Stimulated activated CD4-positive, alpha-beta T cell treated with anti-CD3 and anti-CD28 coated beads, Interleukin-12 subunit alpha, Interleukin-12 subunit beta, amount 100 ng/mL, for 48 hours (primary cell): ENCODE results near the gene ZFHX3.

Experiments
- DNase-seq, 3 donors: peaks; one replicate each; pipeline ENCODE4 v3.0.0-alpha.2; 2020; ENCODE audit warnings: low read depth in 2 of 3, low spot score in 1 of 3

The ZFHX3 gene

DNA sequence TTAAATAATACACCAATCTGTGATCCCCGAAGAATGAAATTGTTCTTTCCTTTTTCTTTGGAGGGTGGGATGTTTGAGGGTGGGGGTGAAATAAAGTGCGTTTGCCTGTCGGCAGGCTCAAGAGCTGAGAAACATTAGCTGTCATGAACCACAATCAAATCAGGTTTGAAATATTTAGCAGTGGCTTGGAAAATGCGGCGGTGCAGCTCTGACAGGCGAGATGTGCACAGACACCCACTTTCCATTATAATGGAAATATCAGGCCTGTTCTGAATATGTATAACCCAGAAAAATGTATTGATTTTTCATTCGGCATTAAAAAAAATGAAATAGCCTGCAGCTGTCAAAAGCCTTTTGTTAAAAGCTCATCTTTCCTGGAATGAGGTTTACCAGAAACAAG, 212.8 kb downstream of the ZFHX3 start:
- no peak for DNase-seq

DNA sequence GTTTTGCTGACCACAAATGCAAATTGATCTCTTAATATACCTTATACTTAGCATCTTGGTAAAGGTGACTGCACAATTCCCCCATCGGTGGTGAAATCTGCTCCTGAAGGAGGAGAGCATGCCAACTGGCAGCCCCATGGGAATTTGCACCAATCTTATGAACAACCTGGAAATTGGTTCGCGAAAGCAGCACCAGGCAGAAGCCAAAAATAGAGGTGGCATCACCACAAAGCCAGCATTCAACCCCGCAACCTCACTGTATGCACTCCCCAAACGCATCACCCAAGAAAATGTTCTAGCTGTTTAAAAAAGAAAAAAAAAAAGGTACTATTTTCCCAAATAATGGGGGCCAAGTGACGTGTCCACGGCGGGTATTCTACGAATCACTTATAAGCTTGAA, 213.4 kb downstream of the ZFHX3 start:
- DNase-seq, result no peak

DNA sequence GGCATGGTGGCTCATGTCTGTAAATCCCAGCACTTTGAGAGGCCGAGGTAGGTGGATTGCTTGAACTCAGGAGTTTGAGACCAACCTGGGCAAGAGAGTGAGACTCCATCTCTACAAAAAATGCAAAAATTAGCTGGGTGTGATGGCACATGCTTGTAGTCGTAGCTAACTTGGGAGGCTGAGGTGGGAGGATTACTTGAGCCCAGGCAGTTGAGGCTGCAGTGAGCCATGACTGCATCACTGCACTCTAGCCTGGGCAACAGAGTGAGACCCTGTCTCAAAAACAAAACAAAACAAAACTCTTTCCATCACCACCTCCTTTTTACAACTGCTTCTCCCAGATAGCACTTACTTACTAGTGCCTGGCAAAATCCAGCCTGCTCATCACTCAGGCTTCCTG, 214.0 kb downstream of the ZFHX3 start:
- DNase-seq, result no peak

DNA sequence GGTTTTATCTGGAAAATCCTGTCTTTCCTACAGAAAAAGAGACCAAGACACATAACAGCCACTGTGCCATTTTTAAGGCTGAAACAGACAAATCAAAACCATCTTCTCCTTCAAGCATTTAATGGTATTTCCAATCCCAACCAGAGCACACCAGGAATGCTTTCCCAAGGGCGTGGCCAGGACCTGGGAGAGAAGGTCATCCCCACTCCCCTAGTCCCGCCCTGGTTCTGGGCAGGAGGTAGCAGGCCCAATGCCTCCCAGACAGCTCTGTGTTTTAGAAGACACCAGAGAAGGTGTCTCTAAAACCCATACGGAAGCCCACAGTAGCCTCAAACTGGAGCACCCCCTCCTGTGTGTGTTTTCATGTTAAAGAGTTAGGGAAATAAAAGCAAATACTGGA, 214.4 kb downstream of the ZFHX3 start:
- DNase-seq, result no peak

DNA sequence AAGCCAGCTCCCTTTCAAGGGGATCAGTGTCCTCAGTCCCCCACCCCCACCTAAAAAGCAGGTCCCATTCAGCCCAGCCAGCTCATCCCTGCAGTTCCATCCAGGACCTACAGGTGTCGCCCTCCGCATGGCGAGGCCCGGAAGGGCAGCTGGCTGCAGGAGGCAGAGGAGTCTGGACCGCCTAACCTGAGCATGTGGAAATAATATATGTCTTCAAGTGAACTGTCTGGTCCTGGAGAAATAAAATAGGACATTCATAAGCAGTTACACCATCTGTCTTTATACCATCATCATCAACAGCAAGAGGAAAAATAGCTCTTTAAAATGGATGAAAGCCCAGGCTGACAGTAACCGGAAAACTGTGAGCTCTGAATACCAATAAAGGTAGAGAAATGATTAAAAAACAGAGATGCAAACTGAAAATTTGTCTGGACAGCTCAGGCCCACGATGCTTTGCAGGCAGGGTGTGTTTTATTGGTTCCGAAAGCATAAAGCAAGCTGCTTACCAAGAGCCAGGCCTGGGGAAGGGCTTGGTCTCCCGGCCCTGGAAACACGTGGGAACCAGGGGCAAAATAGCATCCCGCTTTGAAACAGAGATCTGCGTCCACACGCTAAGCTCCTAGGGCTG, 215.2 kb downstream of the ZFHX3 start:
- peak; percentile 56 to 72 (median 57) for DNase-seq

DNA sequence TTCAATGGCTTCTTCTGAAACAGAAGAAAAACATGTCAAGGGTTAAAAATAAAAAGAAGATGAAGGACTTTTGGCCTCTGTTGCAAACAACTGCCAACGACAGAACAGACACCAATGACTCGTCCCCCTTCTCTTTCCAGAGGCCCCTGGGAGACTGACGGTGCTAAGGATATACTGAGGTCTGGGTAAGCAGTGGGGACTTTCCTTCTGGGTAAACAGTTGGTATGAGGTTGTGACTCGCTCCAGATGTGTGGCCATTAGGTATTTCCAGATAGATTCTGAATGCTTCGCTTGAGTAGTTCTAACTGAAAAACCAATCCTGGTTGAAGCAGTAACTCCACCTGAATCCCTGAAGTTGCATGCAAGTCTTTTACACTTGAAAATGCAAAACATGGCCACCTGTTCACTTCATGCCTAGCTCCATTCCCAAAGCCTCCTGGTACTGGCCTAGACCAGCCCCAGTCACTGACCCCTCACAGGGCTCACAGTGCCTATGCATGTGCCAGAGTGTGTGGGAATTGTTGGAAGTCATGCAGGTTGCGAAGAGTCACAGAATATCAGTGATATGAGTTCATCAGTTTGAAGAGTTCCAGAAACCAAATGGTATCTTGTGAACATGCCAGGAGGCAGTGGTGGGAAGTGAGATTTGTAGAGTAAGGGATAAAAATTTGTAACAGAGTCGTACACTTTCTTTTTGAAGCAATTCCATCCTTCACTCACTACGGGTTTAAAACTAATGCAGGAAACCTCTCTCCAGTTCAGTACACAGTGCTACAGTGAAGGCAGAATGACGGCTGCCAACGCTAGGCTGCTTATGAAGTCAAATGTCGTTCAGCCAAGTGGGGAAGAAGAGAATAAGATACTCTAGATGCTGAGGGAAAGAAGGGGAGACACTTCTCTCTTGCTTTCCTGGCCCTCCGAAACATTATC, 217.8 kb downstream of the ZFHX3 start:
- no peak for DNase-seq

DNA sequence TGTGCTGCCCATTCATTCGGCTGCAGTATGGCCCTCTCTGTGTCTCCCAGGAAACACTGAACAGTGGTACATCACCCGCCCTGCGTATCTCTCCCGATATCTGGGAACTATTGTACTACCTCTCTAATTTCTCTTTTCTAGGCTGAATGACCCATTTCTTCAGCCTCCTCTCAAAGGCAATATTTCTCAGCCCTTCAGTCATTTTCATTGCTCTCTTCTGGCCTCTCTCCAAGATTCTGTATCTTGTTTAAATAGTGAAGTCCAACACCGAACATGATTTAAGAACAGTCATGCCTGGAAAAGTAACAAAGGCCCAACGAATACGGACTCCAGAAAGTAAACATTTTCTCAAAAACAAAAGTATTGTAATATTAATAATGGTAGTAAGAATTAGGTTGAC, 220.1 kb downstream of the ZFHX3 start:
- DNase-seq, result no peak

DNA sequence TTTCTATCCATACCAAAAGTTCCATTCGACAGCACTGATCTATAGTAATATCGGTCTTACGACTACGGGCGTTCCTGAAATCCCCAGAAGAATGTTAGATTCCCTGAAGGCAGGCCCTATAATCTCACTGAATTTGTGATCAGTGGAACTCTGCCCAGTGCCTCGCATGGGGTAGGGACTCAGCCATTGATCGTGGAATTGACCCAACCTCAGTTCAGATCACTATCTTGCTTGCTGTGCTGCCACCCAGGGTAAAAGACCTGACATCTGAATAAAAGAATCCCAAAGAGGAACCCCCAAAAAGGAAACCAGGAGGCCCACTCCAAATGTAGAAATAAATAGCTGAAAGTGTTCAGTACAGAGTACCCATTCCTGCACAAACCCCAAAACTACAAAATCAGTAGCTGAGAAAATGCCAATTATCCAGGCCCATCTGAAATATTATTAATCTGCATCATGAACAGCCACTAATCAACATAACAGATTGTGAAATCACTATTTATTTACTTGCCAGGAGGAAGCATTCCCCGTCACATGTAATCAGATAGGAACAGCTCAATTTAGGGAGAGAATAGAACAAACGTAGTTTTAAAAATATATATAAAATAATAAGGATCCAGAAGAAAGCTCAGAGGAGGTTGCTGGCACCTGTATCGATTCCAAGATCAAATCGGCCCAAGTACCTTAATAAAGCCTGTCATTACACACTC, 221.9 kb downstream of the ZFHX3 start:
- DNase-seq, result no peak

DNA sequence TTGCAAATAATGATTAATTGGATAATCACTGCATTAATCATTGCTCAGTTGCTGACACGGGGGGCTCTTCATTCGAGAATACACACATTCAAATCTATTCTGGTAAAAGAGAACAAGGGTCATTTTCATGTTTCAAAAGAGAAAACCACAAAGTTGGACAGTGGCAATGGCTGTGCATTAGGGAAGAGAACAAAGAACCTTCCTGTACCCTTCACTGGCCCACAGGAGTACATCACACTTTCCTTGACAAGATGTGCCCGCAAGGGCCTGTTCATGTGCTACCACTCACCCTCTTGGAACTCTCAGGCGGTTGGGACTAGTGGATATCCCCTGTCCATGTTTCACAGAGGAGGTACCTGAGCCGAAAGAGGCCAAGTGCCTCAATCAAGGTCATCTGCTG, 223.2 kb downstream of the ZFHX3 start:
- no peak for DNase-seq

DNA sequence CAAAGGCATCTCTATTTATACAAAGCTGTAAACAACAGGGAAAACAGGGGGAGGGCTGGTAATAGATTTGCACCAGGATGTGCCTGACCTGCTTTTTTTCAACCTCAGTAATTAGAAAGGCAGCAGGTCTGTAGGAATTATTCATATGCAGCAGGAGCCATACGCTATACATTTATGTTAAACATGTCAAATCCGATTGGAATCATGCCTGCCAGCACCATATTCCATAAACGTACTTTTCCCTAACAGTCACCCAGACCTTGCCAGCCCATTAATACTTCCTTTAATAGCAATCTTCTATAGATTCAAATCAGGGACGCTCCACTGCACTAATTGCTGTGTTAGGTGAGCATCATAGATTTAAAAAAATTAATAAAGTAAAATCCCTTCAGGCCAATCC, 223.9 kb downstream of the ZFHX3 start:
- DNase-seq, result no peak

DNA sequence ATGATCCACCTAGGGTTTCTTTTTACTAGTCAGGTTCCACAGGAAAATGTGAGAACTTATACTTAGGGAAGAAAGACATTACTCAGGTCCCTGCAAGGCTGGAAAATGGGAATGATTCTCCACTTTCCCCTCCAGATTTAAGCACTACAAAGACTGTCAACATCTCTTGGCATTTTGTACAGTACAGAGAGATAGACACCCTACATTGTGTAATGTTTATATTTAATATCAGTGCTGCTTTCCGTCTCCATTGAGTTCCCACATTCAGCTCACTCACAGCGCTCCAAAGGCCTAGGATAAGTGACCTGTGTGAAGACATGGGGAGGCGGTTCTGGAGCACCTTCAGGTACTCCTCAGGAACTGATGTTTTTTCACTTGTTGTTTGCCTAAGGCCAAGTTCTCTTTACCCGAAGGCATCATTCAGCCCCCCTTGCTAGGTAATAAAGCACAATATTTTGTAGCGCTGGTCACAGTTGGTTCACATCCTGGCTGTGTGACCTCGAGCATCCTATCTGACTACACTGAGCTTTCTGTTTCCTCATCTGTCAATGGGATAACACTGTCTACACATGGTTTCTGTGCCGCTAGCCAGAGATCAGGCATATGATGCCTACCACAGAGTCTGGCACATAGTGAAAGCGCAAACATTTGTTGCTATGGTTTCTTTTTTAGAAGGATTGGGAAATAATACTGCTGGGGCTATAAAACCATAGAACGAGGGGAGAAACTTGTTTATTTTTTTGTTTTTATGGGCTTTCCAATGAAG, 226.6 kb downstream of the ZFHX3 start:
- DNase-seq, result no peak

DNA sequence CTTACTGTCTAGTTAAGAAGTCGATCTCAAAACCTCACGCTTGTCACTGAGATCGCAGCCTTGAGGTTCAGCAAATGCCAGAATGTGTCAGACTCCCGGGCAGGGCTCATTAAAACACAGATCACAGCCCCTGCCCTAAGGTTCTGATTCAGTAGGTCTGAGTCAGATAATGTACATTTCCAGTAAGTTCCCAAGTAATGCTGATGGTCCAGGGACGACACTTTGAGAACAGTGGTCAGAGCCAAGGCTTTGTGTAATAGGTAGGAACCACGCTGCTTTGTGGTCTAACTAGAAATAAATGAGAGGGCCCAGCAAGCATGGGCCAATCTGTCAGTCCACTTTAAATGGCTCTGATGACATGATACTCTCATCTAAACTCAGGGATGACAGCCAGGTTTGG, 228.6 kb downstream of the ZFHX3 start:
- no peak for DNase-seq

DNA sequence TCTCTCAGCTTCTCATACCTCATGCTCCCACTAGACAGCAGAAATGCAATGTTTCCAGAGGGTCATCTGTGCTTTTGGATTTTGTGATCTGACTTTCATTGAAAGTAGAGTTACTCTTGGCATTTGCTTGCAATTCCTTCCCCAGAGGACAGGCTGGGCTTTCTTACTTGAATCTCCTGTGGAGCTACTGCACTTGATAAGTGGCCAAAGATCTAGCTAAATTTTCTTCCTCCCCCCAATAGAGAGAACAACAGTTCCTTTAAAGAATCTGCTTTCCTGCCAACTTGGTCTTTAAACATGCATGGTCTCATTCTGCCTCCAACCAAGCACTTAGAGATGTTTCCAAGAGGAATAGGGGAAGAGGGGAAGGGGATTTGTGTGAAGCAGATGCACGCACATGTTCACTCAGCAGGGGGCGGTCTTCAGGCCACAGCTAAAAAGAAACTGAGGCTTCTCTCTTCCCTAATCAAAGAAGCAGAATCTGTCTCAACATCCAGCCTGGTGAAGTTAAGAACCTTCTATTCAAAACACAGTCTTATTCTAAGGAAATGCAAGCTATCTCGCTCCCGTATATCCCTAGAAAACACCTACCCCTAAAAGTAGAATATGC, 229.6 kb downstream of the ZFHX3 start:
- DNase-seq, result no peak

DNA sequence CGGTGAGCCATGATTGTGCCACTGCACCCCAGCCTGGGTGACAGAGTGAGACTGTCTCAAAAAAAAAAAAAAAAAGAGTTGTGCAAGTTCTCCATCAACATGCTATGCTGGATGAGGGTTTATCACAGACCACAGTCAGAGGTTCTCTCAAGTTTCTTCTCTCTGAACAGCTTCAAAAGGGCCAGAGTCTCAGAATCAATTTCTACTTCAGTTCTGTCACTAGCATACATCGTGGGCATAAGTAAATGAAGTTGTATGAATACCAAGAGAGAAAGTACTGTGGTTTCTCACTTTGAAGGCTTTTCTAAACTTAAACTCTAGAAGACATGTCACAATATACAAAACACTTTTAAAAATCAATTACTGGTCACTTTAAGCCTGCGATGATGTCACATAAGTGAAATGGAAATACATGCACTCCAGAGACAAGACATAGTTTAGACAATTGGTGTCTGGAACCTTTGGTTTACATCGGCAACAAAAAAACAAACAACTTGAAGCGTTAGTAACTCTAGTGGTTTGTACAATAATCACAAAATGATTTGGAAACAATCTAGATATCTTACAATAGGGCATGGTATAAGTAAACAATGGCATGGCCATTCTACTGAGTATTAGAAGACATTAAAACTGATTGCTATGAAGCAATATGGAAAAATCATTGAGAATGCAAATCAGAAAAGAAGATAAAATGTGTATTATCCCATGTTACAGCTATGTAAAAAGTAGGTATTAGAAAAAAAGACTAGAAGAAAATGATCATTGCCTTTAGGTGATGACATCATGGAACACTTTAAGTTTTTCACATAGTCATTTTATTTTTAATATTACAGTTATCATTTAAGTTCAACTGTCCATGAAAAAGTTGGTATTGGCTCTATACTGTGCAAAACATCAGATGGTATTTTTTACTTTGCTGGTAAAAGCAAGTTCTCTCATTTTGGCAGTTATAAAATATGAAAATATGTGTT, 232.3 kb downstream of the ZFHX3 start:
- no peak for DNase-seq

DNA sequence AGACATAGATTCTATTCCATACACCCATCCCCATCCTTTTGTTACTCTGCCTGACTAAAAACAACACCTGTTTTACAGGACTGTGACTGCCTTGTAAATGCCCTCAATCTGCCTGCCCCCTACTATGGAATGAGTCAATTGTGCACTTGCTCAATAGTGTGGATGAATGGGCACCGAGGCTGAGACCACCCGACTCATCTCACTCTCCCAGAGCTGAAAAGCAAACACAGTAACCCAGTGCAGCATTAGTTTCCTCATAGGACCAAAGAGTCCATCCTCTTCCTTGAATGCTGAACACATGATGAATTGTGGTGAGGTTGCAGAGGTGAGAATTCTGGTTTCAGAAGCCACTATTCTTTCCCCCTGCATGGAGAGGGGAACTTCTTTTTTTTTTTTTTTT, 233.7 kb downstream of the ZFHX3 start:
- no peak for DNase-seq

DNA sequence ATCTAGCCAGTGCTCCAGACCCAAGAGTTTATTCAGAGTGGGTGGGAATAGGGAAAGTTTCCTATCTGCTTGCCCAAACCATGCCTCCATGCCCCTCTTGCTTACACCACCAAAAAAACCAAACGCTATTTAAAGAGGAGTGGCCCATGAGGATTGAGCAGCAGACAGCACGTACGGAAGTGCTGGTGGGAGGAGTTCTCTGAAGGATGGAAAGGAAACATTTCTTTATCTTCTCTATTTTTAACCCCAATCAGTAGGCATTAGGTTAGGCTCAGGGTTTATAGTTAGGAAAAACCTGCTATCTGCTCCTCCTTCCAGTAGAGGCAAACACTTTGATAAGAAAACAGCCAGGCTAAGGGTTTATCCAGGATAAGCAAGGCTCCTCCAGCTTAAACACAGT, 235.3 kb downstream of the ZFHX3 start:
- no peak for DNase-seq

DNA sequence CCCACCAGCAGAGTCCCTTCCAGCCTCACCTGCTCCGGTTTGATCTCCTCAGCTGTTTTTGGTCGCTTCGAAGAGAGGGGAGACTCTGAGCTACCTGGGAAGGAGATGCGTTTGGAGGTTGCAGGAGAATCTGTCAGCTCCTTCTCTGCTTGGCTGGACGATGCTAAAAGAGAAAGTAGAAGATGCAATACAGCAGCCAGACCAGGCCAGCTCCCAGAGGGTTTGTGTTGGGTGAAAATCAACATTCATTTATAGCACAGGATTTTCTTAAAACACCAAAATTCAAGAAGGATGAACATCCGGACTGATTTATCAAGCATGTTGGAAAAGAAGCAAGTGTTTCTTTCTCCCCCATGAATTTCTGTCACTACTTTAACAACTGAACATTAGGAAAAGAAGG, 236.1 kb downstream of the ZFHX3 start:
- no peak for DNase-seq

DNA sequence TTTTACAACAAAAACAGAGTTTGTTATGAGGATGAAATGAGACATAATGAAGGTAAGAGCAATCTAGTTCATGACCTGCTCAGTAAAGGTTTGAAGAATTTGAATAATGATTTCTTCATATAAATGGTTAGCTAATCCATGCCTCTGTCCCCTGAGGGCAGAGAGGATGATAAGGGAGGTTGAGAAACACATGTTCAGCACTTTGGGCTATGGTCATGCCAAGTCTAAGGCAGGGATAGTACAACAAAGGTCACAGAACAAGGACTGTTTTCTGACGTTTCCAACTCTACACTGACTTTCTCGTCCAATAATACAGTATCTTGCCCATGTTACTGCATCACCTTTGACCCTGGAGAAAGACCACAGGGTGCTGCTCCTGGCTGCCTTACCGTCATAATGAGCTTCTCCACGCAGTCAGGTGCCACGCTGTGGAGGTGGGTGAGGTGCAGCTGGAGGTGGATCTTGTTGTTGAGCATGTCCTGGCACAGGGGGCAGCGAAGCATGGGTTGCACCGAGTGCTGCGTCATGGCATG, 236.7 kb downstream of the ZFHX3 start:
- no peak for DNase-seq

DNA sequence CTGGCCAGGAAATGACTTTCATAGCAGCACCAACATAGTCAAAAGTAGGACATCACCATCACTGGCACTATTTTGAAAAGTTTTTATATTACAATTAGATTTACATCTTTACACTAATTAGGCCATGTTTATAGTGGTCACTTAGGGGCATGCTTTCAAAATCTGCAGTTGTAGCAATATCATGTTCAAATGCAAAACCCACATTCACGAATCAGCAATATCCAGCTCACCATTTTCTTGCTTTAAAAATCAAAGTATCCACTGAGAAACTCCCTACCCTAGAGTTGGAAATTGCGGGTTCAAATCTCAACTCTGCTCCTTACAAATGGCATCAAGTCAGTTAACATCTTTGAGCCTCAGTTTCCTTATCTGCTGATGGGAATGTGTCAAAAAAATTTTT, 237.4 kb downstream of the ZFHX3 start:
- DNase-seq, result no peak

DNA sequence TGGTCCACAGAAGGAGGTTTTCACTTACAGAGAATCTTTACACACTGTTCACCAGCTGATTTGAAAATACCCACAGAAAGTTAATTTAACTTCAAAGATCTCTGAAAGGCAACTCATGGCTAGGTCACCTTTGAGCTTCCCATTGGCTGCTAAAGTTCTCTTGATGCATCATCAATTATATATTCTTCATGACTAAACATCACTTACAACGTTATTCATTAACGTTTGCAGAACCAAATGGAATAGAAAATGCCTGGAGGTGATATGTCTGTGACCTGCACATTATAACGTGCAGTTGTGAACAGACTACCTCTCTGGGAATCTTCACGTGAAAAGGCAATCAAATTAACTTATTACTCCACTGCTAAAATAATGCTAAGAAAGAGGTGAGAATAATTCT, 238.5 kb downstream of the ZFHX3 start:
- DNase-seq, result no peak
